Right kidney (tissue), 9 donors: Measurements from ENCODE around the gene MAD1L1.
"Not testable (repeated sequence)": the region's sequence is repeated elsewhere in the genome, so short reads cannot be mapped to it uniquely, and the experiment has no call there.

ENCODE experiments used
- DNase-seq: peaks from one replicate; pipeline ENCODE4 v3.0.0-alpha.2; 2016
- long read RNA-seq, 8 donors: transcript quantifications; one replicate each; lab custom pipeline, GENCODE V29; 2026

MAD1L1 gene
- long read RNA-seq, donor 1, partial matches to known transcripts: 24 of 43 reads
- long read RNA-seq, donor 1, other reads (novel, unspliced or antisense): 17 of 43 reads
- long read RNA-seq, donor 2, partial matches to known transcripts: 0 of 1 reads
- long read RNA-seq, donor 2, other reads (novel, unspliced or antisense): 0 of 1 reads
- long read RNA-seq, donor 3: 0 reads
- long read RNA-seq, donor 4: 0 reads
- long read RNA-seq, donor 5, partial matches to known transcripts: 0 of 11 reads
- long read RNA-seq, donor 5, other reads (novel, unspliced or antisense): 7 of 11 reads
- long read RNA-seq, donor 6: 0 reads
- long read RNA-seq, donor 7, partial matches to known transcripts: 49 of 66 reads
- long read RNA-seq, donor 7, other reads (novel, unspliced or antisense): 16 of 66 reads
- long read RNA-seq, donor 8, partial matches to known transcripts: 31 of 41 reads
- long read RNA-seq, donor 8, other reads (novel, unspliced or antisense): 10 of 41 reads

GRCh38 chr7:2232766-2233520 lies at the start of gene MAD1L1:
Gene MAD1L1 (minus strand): TSS chr7:2232945. CDS start chr7:2230133, 2,812 bp downstream.
- DNase-seq: peak; percentile 93

GRCh38 chr7:2282185-2282751 lies 49.5 kb upstream of the MAD1L1 start:
- peak; percentile 67 for DNase-seq

- no peak for DNase-seq
Measured at GRCh38 chr7:2281541-2281940, 48.8 kb upstream of the MAD1L1 start.

- no peak for DNase-seq
Measured at GRCh38 chr7:2280424-2280823, 47.7 kb upstream of the MAD1L1 start.

- no peak for DNase-seq
Measured at GRCh38 chr7:2279896-2280295, 47.2 kb upstream of the MAD1L1 start.

GRCh38 chr7:2278026-2278425 lies 45.3 kb upstream of the MAD1L1 start:
- DNase-seq: no peak

GRCh38 chr7:2276107-2276506 lies 43.4 kb upstream of the MAD1L1 start:
- no peak for DNase-seq

- no peak for DNase-seq
Measured at GRCh38 chr7:2275101-2275500, 42.4 kb upstream of the MAD1L1 start.

- no peak for DNase-seq
Measured at GRCh38 chr7:2274666-2275065, 41.9 kb upstream of the MAD1L1 start.

GRCh38 chr7:2273866-2274265 lies 41.1 kb upstream of the MAD1L1 start:
- no peak for DNase-seq

GRCh38 chr7:2272031-2272430 lies 39.3 kb upstream of the MAD1L1 start:
- no peak for DNase-seq

- no peak for DNase-seq
Measured at GRCh38 chr7:2271273-2272026, 38.7 kb upstream of the MAD1L1 start.

- DNase-seq: no peak
Measured at GRCh38 chr7:2270495-2270894, 37.8 kb upstream of the MAD1L1 start.

GRCh38 chr7:2269991-2270460 lies 37.3 kb upstream of the MAD1L1 start:
- DNase-seq: no peak

GRCh38 chr7:2269089-2269990 lies 36.6 kb upstream of the MAD1L1 start:
- DNase-seq: not testable (repeated sequence)

GRCh38 chr7:2266911-2267310 lies 34.2 kb upstream of the MAD1L1 start:
- no peak for DNase-seq

GRCh38 chr7:2264158-2264557 lies 31.4 kb upstream of the MAD1L1 start:
- no peak for DNase-seq

GRCh38 chr7:2263176-2263575 lies 30.4 kb upstream of the MAD1L1 start:
- no peak for DNase-seq

- DNase-seq: no peak
Measured at GRCh38 chr7:2261611-2262010, 28.9 kb upstream of the MAD1L1 start.

- DNase-seq: no peak
Measured at GRCh38 chr7:2260820-2261219, 28.1 kb upstream of the MAD1L1 start.

- DNase-seq: no peak
Measured at GRCh38 chr7:2259480-2259879, 26.7 kb upstream of the MAD1L1 start.
